B cell (primary cell): ENCODE measurements around the gene LSS. TPM values are rescaled to one million over a fixed set of nuclear protein-coding genes. Genes with fewer than 3 reads are reported as not detected.

Experiments used
- ATAC-seq: fragments of 200-7000 bp; cut with Tn5 transposase; one replicate; pipeline ENCODE4 v1.10.0; 2021; ENCODE audit warnings: low read depth, mild to moderate bottlenecking, moderate number of reproducible peaks, moderate library complexity
- CTCF ChIA-PET: fragments of 350-600 bp; sonication (Branson Sonifier 250); formaldehyde crosslinking; loops from one replicate; lab custom pipeline; 2021; ENCODE audit warnings: antibody characterized with exemption, inconsistent platforms; lab: Charles Lee
- POLR2A ChIA-PET: fragments of 350-600 bp; sonication (Branson Sonifier 250); formaldehyde crosslinking; loops from one replicate; lab custom pipeline; 2021; ENCODE audit warnings: antibody characterized with exemption; lab: Charles Lee
- DNase-seq: peaks from one replicate; pipeline ENCODE4 v3.0.0; 2013
- H2AFZ ChIP-seq: 2 replicates; pipeline ENCODE4 v1.6.1; 2012; ENCODE audit warnings: mild to moderate bottlenecking, low read depth, low read length; ENCODE audit not compliant: insufficient read depth, poor library complexity, severe bottlenecking
- H3K27ac ChIP-seq, 2 donors: 1 replicate in 1 of 2; 2 replicates in 1 of 2; pipeline ENCODE4 v1.5.1; 2012 to 2013; ENCODE audit warnings: low read length in 2 of 2, mild to moderate bottlenecking in 2 of 2, moderate library complexity in 1 of 2
- H3K27me3 ChIP-seq, 4 experiments: fragments of 200-600 bp in 1 of 4; sonication (generic) in 1 of 4; replicated peaks in 1 of 4; 1 replicate in 2 of 4; 2 replicates in 2 of 4; pipeline versions ENCODE4 v1.6.1 to v1.7.0; 2013 to 2016; ENCODE audit warnings: low read length in 3 of 4, mild to moderate bottlenecking in 2 of 4, mixed read lengths in 1 of 4, moderate library complexity in 1 of 4; ENCODE audit not compliant: insufficient read depth in 4 of 4, control insufficient read depth in 3 of 4; ENCODE audit errors: control extremely low read depth in 1 of 4
- H3K36me3 ChIP-seq, 2 experiments: replicated peaks in 1 of 2; 1 replicate in 1 of 2; 2 replicates in 1 of 2; pipeline versions ENCODE4 v1.6.1 to v1.7.1; 2013; ENCODE audit warnings: low read length in 1 of 2; ENCODE audit not compliant: insufficient read depth in 2 of 2, control insufficient read depth in 1 of 2; ENCODE audit errors: control extremely low read depth in 1 of 2, extremely low read depth in 1 of 2
- H3K4me1 ChIP-seq, 2 donors: fragments of 200-600 bp in 1 of 2; sonication (generic) in 1 of 2; 1 replicate in 1 of 2; 2 replicates in 1 of 2; pipeline versions ENCODE4 v1.5.1 to v1.6.1; 2013 to 2017; ENCODE audit warnings: low read length in 2 of 2; ENCODE audit not compliant: control insufficient read depth in 2 of 2, insufficient read depth in 2 of 2
- H3K4me2 ChIP-seq: replicated peaks from 2 replicates; pipeline ENCODE3; 2012; ENCODE audit warnings: mild to moderate bottlenecking, low read depth, low read length; ENCODE audit not compliant: poor library complexity, severe bottlenecking
- H3K4me3 ChIP-seq, 5 experiments: fragments of 200-600 bp in 1 of 5; sonication (generic) in 1 of 5; 1 replicate in 3 of 5; 2 replicates in 2 of 5; pipeline versions ENCODE4 v1.5.1 to v1.7.0; 2011 to 2016; ENCODE audit warnings: low read length in 4 of 5, mild to moderate bottlenecking in 4 of 5, low read depth in 2 of 5, control low read depth in 1 of 5, moderate library complexity in 1 of 5; ENCODE audit not compliant: insufficient read depth in 1 of 5; ENCODE audit errors: control extremely low read depth in 1 of 5, extremely low read depth in 1 of 5
- H3K79me2 ChIP-seq: fragments of 200-600 bp; sonication (generic); one replicate; pipeline ENCODE4 v1.6.0; 2016; ENCODE audit warnings: low read length; ENCODE audit not compliant: control insufficient read depth, insufficient read depth
- H3K9ac ChIP-seq: fragments of 200-600 bp; sonication (generic); 2 replicates; pipeline ENCODE4 v1.6.1; 2017; ENCODE audit warnings: mild to moderate bottlenecking, low read length, moderate library complexity
- H3K9me3 ChIP-seq, 3 donors: one replicate each; pipeline versions ENCODE4 v1.6.1 to v1.7.1; 2013; ENCODE audit warnings: low read length in 2 of 3; ENCODE audit not compliant: control insufficient read depth in 2 of 3, insufficient read depth in 1 of 3; ENCODE audit errors: control extremely low read depth in 1 of 3
- H4K20me1 ChIP-seq: 2 replicates; pipeline ENCODE4 v1.6.0; 2012; ENCODE audit warnings: mild to moderate bottlenecking, low read length; ENCODE audit not compliant: insufficient read depth, control insufficient read depth, poor library complexity, severe bottlenecking
- H3K27ac Mint-ChIP-seq: one replicate; pipeline ENCODE4 v1.8.0; 2021; ENCODE audit warnings: mixed read lengths
- H3K27me3 Mint-ChIP-seq: one replicate; pipeline ENCODE4 v1.8.0; 2021; ENCODE audit warnings: mixed read lengths
- H3K4me1 Mint-ChIP-seq: one replicate; pipeline ENCODE4 v1.8.0; 2021; ENCODE audit warnings: mixed read lengths
- H3K4me3 Mint-ChIP-seq: one replicate; pipeline ENCODE4 v1.8.0; 2021; ENCODE audit warnings: mixed read lengths
- H3K9me3 Mint-ChIP-seq: one replicate; pipeline ENCODE4 v1.8.0; 2022; ENCODE audit warnings: mixed read lengths; ENCODE audit not compliant: insufficient read depth
- CTCF ChIP-seq: fragments of 200-600 bp; IDR thresholded peaks from one replicate; pipeline ENCODE4 v1.8.0; 2022; ENCODE audit warnings: antibody characterized with exemption, mild to moderate bottlenecking
- EZH2 ChIP-seq: IDR thresholded peaks from 2 replicates; pipeline ENCODE4 v1.6.1; 2012; ENCODE audit warnings: borderline replicate concordance, low read depth, mild to moderate bottlenecking, moderate library complexity, low read length; ENCODE audit not compliant: insufficient read depth, poor library complexity, severe bottlenecking
- WGBS: methylation state at CpG from one replicate; pipeline ENCODE4 v1.1.5; 2013; ENCODE audit warnings: missing lambda C conversion rate; ENCODE audit not compliant: insufficient coverage; 5-methylcytosine and 5-hydroxymethylcytosine counted together
- intact Hi-C: fragments of 100-400 bp; cut with micrococcal nuclease; formaldehyde crosslinking; loops from one replicate; pipeline ENCODE4 v1.10.0; 2022
- polyA plus RNA-seq: library from polyadenylated mRNA; depleted of rRNA; stranded (reverse); fragments of >200 nt; gene quantifications from 2 replicates; pipeline ENCODE4 v1.2.3, GENCODE V29; 2012
- total RNA-seq, 2 donors: library from RNA; stranded (reverse); fragments of 120-200 nt in 1 of 2; gene quantifications; 1 replicate in 1 of 2; 2 replicates in 1 of 2; pipeline versions ENCODE4 v1.2.3 to v1.2.4, GENCODE V29; 2013 to 2022

Gene LSS
- total and polyA plus RNA-seq, 2 donors (not counting 1 experiment from before 2014, with no cell fraction given) = 30.2 to 58.1 TPM

GRCh38 chr21:46264690-46265144 lies 36.1 kb upstream of the LSS start:
- POLR2A ChIA-PET = no interaction called here
- H4K20me1 ChIP-seq = peaks cover 19% of the 10 kb centered on the region
- H3K9ac ChIP-seq = no peak overlapping the region
- no peaks in the 10 kb centered on the region for H3K27me3 Mint-ChIP-seq
- CTCF ChIA-PET = no interaction called here
- intact Hi-C loops = no loop called here
- H3K4me2 ChIP-seq = no peak overlapping the region
- H3K27ac ChIP-seq = no peak overlapping the region
- H3K4me3 ChIP-seq = no peak overlapping the region
- H3K79me2 ChIP-seq = peaks cover 5% of the 10 kb centered on the region
- WGBS = 95% methylated on average over 13 of the region's 13 CpGs
- ATAC-seq (no peak), DNase-seq (no peak)
- H3K4me3 Mint-ChIP-seq = no peak overlapping the region
- no peak overlapping the region for H2AFZ ChIP-seq
- no peak for TF ChIP-seq EZH2
- TF ChIP-seq CTCF = no peak
- H3K27me3 ChIP-seq = no peaks in the 10 kb centered on the region
- H3K27ac Mint-ChIP-seq = no peak overlapping the region
- H3K36me3 ChIP-seq = peaks cover 4 to 74% of the 10 kb centered on the region in 2 experiments
- no peaks in the 10 kb centered on the region for H3K9me3 ChIP-seq
- H3K4me1 ChIP-seq = no peaks in the 10 kb centered on the region
- no peaks in the 10 kb centered on the region for H3K4me1 Mint-ChIP-seq
- no peaks in the 10 kb centered on the region for H3K9me3 Mint-ChIP-seq

GRCh38 chr21:46264046-46264689 lies 35.6 kb upstream of the LSS start:
- Histone ChIP-seq H3K4me1 (no peaks in the 10 kb centered on the region), H3K79me2 (peaks cover 5% of the 10 kb centered on the region), H3K27me3 (no peaks in the 10 kb centered on the region), H3K9ac (no peak overlapping the region), H3K27ac (no peak overlapping the region), H3K9me3 (no peaks in the 10 kb centered on the region), H2AFZ (no peak overlapping the region), H3K4me2 (no peak overlapping the region), H4K20me1 (peaks cover 19% of the 10 kb centered on the region), H3K36me3 (peaks cover 4 to 68% of the 10 kb centered on the region in 2 experiments), H3K4me3 (no peak overlapping the region)
- Mint-ChIP-seq H3K27ac (no peak overlapping the region), H3K4me3 (no peak overlapping the region), H3K9me3 (no peaks in the 10 kb centered on the region), H3K27me3 (no peaks in the 10 kb centered on the region), H3K4me1 (no peaks in the 10 kb centered on the region)
- intact Hi-C loops = no loop called here
- CTCF ChIA-PET = no interaction called here
- TF ChIP-seq EZH2 (no peak), CTCF (no peak)
- POLR2A ChIA-PET = no interaction called here
- ATAC-seq (no peak), DNase-seq (no peak)
- 97% methylated on average over 22 of the region's 22 CpGs for WGBS
